Measurements from ENCODE around the gene SLCO4A1. TPM values are rescaled to one million over a fixed set of nuclear protein-coding genes. Genes with fewer than 3 reads are reported as not detected.

SLCO4A1 gene
- total and polyA plus RNA-seq, 4 experiments from 2014 or later = 0.49 to 0.99 (median 0.97) TPM; not detected in 1

DNA sequence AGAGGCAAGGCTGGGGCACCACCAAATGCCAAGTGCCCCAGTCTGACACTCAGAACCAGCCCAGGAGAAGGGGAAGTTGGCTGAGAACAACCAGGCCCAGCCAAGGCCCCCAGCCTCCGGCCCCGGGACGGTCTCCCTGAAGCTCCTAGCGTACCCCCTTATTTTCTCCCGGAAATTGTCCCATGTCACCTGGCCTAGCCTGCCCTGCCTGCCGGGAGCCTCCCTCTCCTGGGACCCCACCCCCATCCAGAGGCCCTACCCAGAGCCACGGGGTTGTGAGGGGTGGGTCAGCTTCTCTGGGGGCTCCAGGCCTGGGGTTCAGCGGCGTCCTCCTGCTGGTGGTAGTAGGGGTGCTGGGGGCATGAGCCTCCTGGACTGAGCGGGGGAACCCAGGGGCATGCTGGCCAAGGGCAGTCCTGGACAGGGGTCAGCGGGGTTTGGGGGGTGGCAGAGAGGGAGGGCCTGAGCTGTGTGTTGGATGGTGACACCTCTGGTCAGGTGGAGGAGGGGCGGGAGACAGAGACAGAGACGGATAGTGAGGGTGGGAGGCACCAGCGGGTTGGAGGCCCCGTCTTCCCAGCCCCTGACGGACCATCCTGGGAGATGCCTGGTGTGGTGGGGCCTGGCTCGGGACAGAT, 7.9 kb upstream of the SLCO4A1 start:
- Histone ChIP-seq H3K27ac (ENCODE audit: low read depth, low read length) (no peak overlapping the region), H3K4me1 (ENCODE audit: insufficient read depth, low read length) (no peaks in the 10 kb centered on the region), H3K36me3 (ENCODE audit: insufficient read depth, low read length) (no peaks in the 10 kb centered on the region), H3K9me3 (ENCODE audit: control insufficient read depth in 1 of 2, low read length in 2 of 2) (no peaks in the 10 kb centered on the region), H3K4me3 (ENCODE audit: low read length in 2 of 2) (no peak overlapping the region), H3K27me3 (ENCODE audit: insufficient read depth, low read length) (no peaks in the 10 kb centered on the region)
- H3K36me3 Mint-ChIP-seq = no peaks in the 10 kb centered on the region
- H3K4me3 Mint-ChIP-seq = no peak overlapping the region
- peak in 1 of 5 donors; percentile 8 for DNase-seq
- H3K27me3 Mint-ChIP-seq = peaks cover 8 to 14% of the 10 kb centered on the region in 2 donors
- no peak overlapping the region for H3K27ac Mint-ChIP-seq
- intact Hi-C loops (cut with micrococcal nuclease) = no loop called here
- ChIA-PET CTCF (ENCODE audit: partially characterized antibody) (interaction anchor here (1.0 kb wide), 1 partner anchor 18 kb away, joined by 3 read pairs; no protein-coding TSS in a partner anchor), POLR2A (ENCODE audit: partially characterized antibody) (no interaction called here)
- peaks cover 0 to 3% (median 0%) of the 10 kb centered on the region in 8 donors for H3K9me3 Mint-ChIP-seq
- peaks cover 0 to 9% (median 0%) of the 10 kb centered on the region in 4 donors for H3K4me1 Mint-ChIP-seq

DNA sequence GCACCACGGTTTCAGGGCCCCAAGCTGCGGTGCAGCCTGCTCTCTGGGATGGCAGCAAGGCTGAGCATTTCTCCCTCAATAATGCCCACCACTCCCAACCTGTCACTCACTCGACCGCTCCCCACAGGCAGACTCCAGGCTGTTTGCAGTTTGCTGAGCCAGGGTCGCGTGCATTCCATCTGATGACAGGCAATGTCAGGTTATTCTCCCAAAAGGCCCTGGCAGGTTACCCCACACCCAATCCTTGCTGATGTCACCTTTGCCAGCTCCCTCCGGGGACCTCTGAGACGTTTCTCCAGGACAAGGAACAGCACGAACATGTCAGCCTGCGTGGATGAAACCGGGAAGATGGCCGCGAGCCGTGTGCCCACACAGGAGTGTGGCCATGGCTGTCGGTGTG, 7.1 kb upstream of the SLCO4A1 start:
- intact Hi-C loops (cut with micrococcal nuclease) = no loop called here

DNA sequence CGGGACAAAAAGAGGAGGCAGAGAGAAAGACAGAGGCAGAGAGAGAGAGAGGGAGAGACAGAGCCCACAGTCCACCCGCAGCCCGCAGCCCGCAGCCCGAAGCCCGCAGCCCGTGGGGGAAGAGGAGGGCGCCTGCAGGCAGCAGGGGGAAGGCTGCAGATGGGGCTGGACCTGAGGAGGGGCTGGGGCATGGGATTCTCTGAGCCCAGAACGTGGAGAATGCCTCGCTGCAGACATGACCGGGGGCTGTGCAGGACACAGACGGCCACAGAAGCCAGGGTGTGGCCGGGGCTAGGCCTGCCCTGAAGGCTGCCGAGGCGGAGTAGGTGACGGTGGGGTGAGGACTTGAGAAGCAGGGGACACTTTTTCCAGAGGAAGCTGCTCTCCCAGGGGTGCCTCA, 6.5 kb upstream of the SLCO4A1 start:
- ChIA-PET CTCF (ENCODE audit: partially characterized antibody) (interaction anchor here (1.9 kb wide), 1 partner anchor 15 kb away, joined by 5 read pairs; no protein-coding TSS in a partner anchor), POLR2A (ENCODE audit: partially characterized antibody) (no interaction called here)
- no peak overlapping the region for H3K27ac ChIP-seq (ENCODE audit: low read depth, low read length)
- H3K9me3 ChIP-seq (ENCODE audit: control insufficient read depth in 1 of 2, low read length in 2 of 2) = no peaks in the 10 kb centered on the region
- H3K4me3 ChIP-seq (ENCODE audit: low read length in 2 of 2) = no peak overlapping the region
- Mint-ChIP-seq H3K9me3 (peaks cover 0 to 3% (median 0%) of the 10 kb centered on the region in 8 donors), H3K4me1 (peaks cover 0 to 9% (median 0%) of the 10 kb centered on the region in 4 donors), H3K27ac (peak overlapping the region in 1 of 7 donors; percentile 57), H3K36me3 (no peaks in the 10 kb centered on the region), H3K4me3 (no peak overlapping the region), H3K27me3 (peaks cover 8 to 14% of the 10 kb centered on the region in 2 donors)
- no peaks in the 10 kb centered on the region for H3K27me3 ChIP-seq (ENCODE audit: insufficient read depth, low read length)
- intact Hi-C loops (cut with micrococcal nuclease) = no loop called here
- H3K36me3 ChIP-seq (ENCODE audit: insufficient read depth, low read length) = no peaks in the 10 kb centered on the region
- DNase-seq = no peak
- H3K4me1 ChIP-seq (ENCODE audit: insufficient read depth, low read length) = no peaks in the 10 kb centered on the region

More for the DNA sequence above, 7.1 kb upstream of the SLCO4A1 start:
- Histone ChIP-seq H3K36me3 (ENCODE audit: insufficient read depth, low read length) (no peaks in the 10 kb centered on the region), H3K4me1 (ENCODE audit: insufficient read depth, low read length) (no peaks in the 10 kb centered on the region), H3K27ac (ENCODE audit: low read depth, low read length) (no peak overlapping the region), H3K4me3 (ENCODE audit: low read length in 2 of 2) (no peak overlapping the region), H3K9me3 (ENCODE audit: control insufficient read depth in 1 of 2, low read length in 2 of 2) (no peaks in the 10 kb centered on the region), H3K27me3 (ENCODE audit: insufficient read depth, low read length) (no peaks in the 10 kb centered on the region)
- no peak for DNase-seq
- ChIA-PET CTCF (ENCODE audit: partially characterized antibody) (no interaction called here), POLR2A (ENCODE audit: partially characterized antibody) (no interaction called here)
- Mint-ChIP-seq H3K27ac (no peak overlapping the region), H3K9me3 (peaks cover 0 to 3% (median 0%) of the 10 kb centered on the region in 8 donors), H3K4me1 (peaks cover 0 to 9% (median 0%) of the 10 kb centered on the region in 4 donors), H3K4me3 (no peak overlapping the region), H3K36me3 (no peaks in the 10 kb centered on the region), H3K27me3 (peaks cover 8 to 14% of the 10 kb centered on the region in 2 donors)

DNA sequence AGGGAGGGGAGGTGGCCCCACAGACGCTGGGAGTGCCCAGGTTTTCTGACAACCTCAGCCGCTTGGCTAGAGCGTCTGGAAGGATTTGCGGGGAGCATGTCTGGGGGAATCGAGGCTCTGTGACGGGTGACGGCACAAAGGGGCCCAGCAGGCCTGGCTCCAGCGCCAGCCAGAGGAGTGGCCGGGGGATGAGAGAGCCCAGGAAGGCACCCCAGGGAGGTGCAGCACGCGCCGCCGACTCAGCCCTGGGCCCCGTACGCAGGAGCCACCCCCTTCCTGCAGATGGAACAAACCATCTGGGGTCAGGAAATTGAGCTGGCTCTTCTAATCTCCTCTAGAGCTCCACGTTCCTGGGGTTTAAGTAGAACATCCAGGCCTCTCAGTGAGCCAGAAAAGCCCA, 5.9 kb upstream of the SLCO4A1 start:
- Mint-ChIP-seq H3K9me3 (peaks cover 0 to 3% (median 0%) of the 10 kb centered on the region in 8 donors), H3K4me1 (peaks cover 0 to 12% (median under 1%) of the 10 kb centered on the region in 4 donors), H3K27me3 (peaks cover 8 to 14% of the 10 kb centered on the region in 2 donors), H3K27ac (no peak overlapping the region), H3K36me3 (no peaks in the 10 kb centered on the region), H3K4me3 (no peak overlapping the region)
- Histone ChIP-seq H3K36me3 (ENCODE audit: insufficient read depth, low read length) (no peaks in the 10 kb centered on the region), H3K27ac (ENCODE audit: low read depth, low read length) (no peak overlapping the region), H3K4me1 (ENCODE audit: insufficient read depth, low read length) (peaks cover 1% of the 10 kb centered on the region), H3K4me3 (ENCODE audit: low read length in 2 of 2) (no peak overlapping the region), H3K27me3 (ENCODE audit: insufficient read depth, low read length) (no peaks in the 10 kb centered on the region), H3K9me3 (ENCODE audit: control insufficient read depth in 1 of 2, low read length in 2 of 2) (no peaks in the 10 kb centered on the region)
- CTCF ChIA-PET (ENCODE audit: partially characterized antibody) = interaction anchor here (1.0 to 1.9 kb wide), 3 partner anchors 13 to 265 kb away, joined by 3 to 5 read pairs (median 4); no protein-coding TSS in a partner anchor
- intact Hi-C loops (cut with micrococcal nuclease) = no loop called here
- DNase-seq = peak in 1 of 5 donors; percentile 16
- POLR2A ChIA-PET (ENCODE audit: partially characterized antibody) = no interaction called here

DNA sequence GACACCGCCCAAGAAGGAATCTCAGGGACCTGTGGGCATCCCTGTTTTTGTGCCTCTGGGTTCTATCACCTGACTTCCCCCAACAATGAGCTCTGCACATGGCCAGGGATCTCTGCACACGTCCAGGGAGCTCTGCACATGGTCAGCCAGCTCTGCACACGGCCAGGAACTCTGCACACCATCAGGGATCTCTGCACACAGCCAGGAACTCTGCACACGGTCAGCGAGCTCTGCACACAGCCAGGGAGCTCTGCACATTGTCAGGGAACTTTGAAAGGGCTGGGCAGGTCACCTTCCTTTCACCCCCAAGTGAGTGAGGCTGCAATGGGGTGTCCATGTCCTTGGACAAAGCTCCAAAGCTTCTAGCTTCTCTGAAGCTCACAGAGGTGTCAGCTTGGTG, 5.2 kb upstream of the SLCO4A1 start:
- Histone ChIP-seq H3K27ac (ENCODE audit: low read depth, low read length) (no peak overlapping the region), H3K4me1 (ENCODE audit: insufficient read depth, low read length) (peaks cover 6% of the 10 kb centered on the region), H3K4me3 (ENCODE audit: low read length in 2 of 2) (no peak overlapping the region), H3K36me3 (ENCODE audit: insufficient read depth, low read length) (no peaks in the 10 kb centered on the region), H3K9me3 (ENCODE audit: control insufficient read depth in 1 of 2, low read length in 2 of 2) (no peaks in the 10 kb centered on the region), H3K27me3 (ENCODE audit: insufficient read depth, low read length) (no peaks in the 10 kb centered on the region)
- H3K27ac Mint-ChIP-seq = no peak overlapping the region
- peaks cover 6 to 14% of the 10 kb centered on the region in 2 donors for H3K27me3 Mint-ChIP-seq
- intact Hi-C loops (cut with micrococcal nuclease) = no loop called here
- no peak overlapping the region for H3K4me3 Mint-ChIP-seq
- ChIA-PET POLR2A (ENCODE audit: partially characterized antibody) (no interaction called here), CTCF (ENCODE audit: partially characterized antibody) (interaction anchor here (1.0 to 1.9 kb wide), 3 partner anchors 13 to 264 kb away, joined by 3 to 5 read pairs (median 4); no protein-coding TSS in a partner anchor)
- no peak for DNase-seq
- no peaks in the 10 kb centered on the region for H3K36me3 Mint-ChIP-seq
- H3K9me3 Mint-ChIP-seq = peaks cover 0 to 3% (median 0%) of the 10 kb centered on the region in 8 donors
- H3K4me1 Mint-ChIP-seq = peaks cover 0 to 15% (median 2%) of the 10 kb centered on the region in 4 donors

DNA sequence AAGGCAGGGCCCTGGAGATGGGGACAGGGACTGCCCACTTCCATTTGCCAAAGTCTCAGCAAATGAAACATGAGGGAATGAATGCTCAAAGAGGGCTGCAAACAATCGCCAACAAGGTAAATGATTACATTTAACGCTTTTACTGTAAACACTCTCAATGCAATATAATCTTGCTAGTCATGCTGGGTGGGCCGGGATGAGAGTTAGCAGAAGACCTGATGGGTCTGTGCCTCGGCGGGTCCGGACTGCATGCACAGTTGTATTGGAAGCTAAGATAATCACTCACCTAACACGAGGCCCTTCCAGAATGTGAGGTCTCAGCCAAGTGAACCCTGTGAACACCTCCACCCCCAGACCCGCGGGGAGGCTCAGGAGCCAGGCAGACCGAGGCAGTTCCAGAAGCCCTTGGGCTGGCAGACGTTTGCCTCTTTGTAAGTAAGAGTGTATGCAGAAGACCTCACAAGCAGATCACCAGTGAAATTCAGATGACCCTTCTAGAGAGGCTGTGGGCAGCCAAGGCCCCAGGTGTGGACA, 4.7 kb upstream of the SLCO4A1 start:
- ChIA-PET CTCF (ENCODE audit: partially characterized antibody) (interaction anchor here (1.6 to 1.9 kb wide), 2 partner anchors 13 to 14 kb away, joined by 4 to 5 read pairs; no protein-coding TSS in a partner anchor), POLR2A (ENCODE audit: partially characterized antibody) (no interaction called here)

DNA sequence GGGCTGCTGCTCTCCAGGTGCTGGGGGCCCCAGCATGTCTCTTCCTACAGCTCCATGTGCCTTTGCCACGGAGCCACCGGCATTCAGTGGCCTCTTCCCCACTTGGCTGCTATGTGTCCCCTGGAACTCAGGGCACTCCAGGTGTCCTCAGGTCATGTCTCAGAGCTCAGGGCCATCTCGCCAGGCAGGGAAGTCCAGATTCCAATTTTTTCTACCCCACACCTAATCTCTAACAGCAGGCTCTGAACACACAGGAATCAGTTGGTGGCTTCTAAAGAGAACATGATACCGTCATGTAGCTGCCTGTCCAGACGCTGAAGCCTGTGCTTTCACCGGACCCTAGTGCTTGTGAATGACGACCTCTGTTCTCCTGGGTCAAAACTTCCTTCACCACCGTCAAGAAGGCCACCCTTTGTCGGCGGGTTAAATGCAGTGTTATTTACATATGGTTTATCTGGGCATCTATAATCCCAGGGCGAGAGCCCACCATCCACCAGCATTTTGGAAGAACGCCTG, 4.2 kb upstream of the SLCO4A1 start:
- no peaks in the 10 kb centered on the region for H3K9me3 ChIP-seq (ENCODE audit: control insufficient read depth in 1 of 2, low read length in 2 of 2)
- Mint-ChIP-seq H3K4me1 (peaks cover 0 to 15% (median 5%) of the 10 kb centered on the region in 4 donors), H3K9me3 (peaks cover 0 to 3% (median 0%) of the 10 kb centered on the region in 8 donors), H3K27ac (no peak overlapping the region), H3K4me3 (no peak overlapping the region), H3K27me3 (peaks cover 5 to 6% of the 10 kb centered on the region in 2 donors), H3K36me3 (no peaks in the 10 kb centered on the region)
- H3K27me3 ChIP-seq (ENCODE audit: insufficient read depth, low read length) = no peaks in the 10 kb centered on the region
- POLR2A ChIA-PET (ENCODE audit: partially characterized antibody) = no interaction called here
- no peak for DNase-seq
- intact Hi-C loops (cut with micrococcal nuclease) = no loop called here
- no peak overlapping the region for H3K4me3 ChIP-seq (ENCODE audit: low read length in 2 of 2)
- H3K36me3 ChIP-seq (ENCODE audit: insufficient read depth, low read length) = no peaks in the 10 kb centered on the region
- CTCF ChIA-PET (ENCODE audit: partially characterized antibody) = no interaction called here
- no peak overlapping the region for H3K27ac ChIP-seq (ENCODE audit: low read depth, low read length)
- peaks cover 9% of the 10 kb centered on the region for H3K4me1 ChIP-seq (ENCODE audit: insufficient read depth, low read length)

More for the DNA sequence above, 4.7 kb upstream of the SLCO4A1 start:
- Histone ChIP-seq H3K9me3 (ENCODE audit: control insufficient read depth in 1 of 2, low read length in 2 of 2) (no peaks in the 10 kb centered on the region), H3K27ac (ENCODE audit: low read depth, low read length) (no peak overlapping the region), H3K36me3 (ENCODE audit: insufficient read depth, low read length) (no peaks in the 10 kb centered on the region), H3K27me3 (ENCODE audit: insufficient read depth, low read length) (no peaks in the 10 kb centered on the region), H3K4me3 (ENCODE audit: low read length in 2 of 2) (no peak overlapping the region), H3K4me1 (ENCODE audit: insufficient read depth, low read length) (peaks cover 6% of the 10 kb centered on the region)
- Mint-ChIP-seq H3K27ac (no peak overlapping the region), H3K4me1 (peaks cover 0 to 15% (median 5%) of the 10 kb centered on the region in 4 donors), H3K36me3 (no peaks in the 10 kb centered on the region), H3K4me3 (no peak overlapping the region), H3K27me3 (peaks cover 5 to 10% of the 10 kb centered on the region in 2 donors), H3K9me3 (peaks cover 0 to 3% (median 0%) of the 10 kb centered on the region in 8 donors)
- no peak for DNase-seq
- intact Hi-C loops (cut with micrococcal nuclease) = no loop called here
